Left ventricle myocardium inferior (tissue), 1 donor: ENCODE results near the gene ACAN. TPM values are rescaled to one million over a fixed set of nuclear protein-coding genes. Genes with fewer than 3 reads are reported as not detected.

ENCODE experiments used
- DNase-seq: peaks from one replicate; pipeline ENCODE4 v3.0.0-alpha.2; 2020
- H3K27ac ChIP-seq: fragments of 200-600 bp; replicated peaks from 2 replicates; pipeline ENCODE4 v1.8.0; 2021
- H3K27me3 ChIP-seq: fragments of 200-600 bp; 2 replicates; pipeline ENCODE4 v1.8.0; 2021; ENCODE audit warnings: low read depth
- H3K36me3 ChIP-seq: fragments of 200-600 bp; 2 replicates; pipeline ENCODE4 v1.8.0; 2021
- H3K4me1 ChIP-seq: fragments of 200-600 bp; 2 replicates; pipeline ENCODE4 v1.8.0; 2021
- H3K4me3 ChIP-seq: fragments of 200-600 bp; 2 replicates; pipeline ENCODE4 v1.8.0; 2021; ENCODE audit warnings: mild to moderate bottlenecking, moderate library complexity
- H3K9me3 ChIP-seq: fragments of 200-600 bp; replicated peaks from 2 replicates; pipeline ENCODE4 v1.8.0; 2021
- intact Hi-C: fragments of 100-400 bp; cut with micrococcal nuclease; formaldehyde crosslinking; loops from one replicate; pipeline ENCODE4 v1.11.0; 2022
- total RNA-seq: library from RNA; stranded (reverse); fragmentation: NEBNext Ultra II Directional; extraction: Animal tissue kit (Norgen Biotek cat#: 25700); gene quantifications from one replicate; pipeline ENCODE4 v1.2.1, GENCODE V29; 2021
- TF ChIP-seq, protein P1 (sequence below): fragments of 200-600 bp; IDR thresholded peaks from 2 replicates; pipeline ENCODE4 v1.8.0; 2021; ENCODE audit warnings: antibody characterized with exemption, mild to moderate bottlenecking, borderline replicate concordance
- donor health status: DM: no; HTN: yes; CAD: no; lungs with severe emphysema.

Gene ACAN
- total RNA-seq, 1 donor from 2014 or later = not detected

DNA sequence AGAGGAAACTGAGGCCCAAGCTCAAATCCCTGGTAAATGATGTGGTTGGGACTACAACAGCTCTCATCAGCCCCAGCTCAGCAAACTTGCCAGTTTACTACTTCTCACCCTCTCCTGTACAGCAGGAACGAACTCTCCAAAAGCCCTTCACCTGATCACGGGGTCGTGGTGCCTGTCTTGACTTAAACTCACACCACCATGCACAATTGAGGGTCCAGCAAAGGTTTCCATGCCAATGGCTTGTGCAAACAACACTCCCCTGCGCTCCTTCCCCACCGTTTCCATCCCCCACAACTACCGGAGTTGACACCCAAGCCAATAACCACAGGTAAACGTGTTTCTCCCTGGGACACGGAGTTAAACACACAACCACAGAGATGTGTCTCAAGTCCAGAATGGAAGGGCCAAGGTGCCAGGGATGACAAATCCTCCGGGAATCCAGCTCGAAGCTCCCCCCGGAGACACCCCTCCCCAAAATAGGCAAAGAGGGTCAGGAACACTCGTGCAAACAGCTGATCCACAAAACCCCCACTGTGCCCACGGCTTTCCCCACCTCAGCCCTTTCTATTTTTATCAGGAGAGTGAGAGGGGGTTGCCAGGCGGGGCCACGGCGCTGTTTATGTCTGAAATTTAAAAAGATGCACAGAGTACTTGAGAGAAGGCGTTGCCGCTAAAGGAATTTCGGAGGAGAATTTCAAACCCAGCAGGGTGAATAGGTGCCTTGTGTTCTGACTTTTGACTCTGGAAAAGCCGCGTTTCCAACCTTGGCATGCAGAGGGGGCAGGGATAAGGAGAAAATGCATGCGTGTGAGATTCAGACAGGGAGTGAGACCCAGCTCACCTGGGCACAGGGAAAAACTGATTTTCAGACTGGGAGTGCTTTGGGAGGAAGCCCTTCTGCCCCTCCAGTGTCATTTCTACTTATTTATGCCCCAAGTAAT lies 10.6 kb upstream of the ACAN start:
- TF ChIP-seq, protein P1, sequence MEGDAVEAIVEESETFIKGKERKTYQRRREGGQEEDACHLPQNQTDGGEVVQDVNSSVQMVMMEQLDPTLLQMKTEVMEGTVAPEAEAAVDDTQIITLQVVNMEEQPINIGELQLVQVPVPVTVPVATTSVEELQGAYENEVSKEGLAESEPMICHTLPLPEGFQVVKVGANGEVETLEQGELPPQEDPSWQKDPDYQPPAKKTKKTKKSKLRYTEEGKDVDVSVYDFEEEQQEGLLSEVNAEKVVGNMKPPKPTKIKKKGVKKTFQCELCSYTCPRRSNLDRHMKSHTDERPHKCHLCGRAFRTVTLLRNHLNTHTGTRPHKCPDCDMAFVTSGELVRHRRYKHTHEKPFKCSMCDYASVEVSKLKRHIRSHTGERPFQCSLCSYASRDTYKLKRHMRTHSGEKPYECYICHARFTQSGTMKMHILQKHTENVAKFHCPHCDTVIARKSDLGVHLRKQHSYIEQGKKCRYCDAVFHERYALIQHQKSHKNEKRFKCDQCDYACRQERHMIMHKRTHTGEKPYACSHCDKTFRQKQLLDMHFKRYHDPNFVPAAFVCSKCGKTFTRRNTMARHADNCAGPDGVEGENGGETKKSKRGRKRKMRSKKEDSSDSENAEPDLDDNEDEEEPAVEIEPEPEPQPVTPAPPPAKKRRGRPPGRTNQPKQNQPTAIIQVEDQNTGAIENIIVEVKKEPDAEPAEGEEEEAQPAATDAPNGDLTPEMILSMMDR = no peak
- Histone ChIP-seq H3K27ac (no peak overlapping the region), H3K9me3 (no peaks in the 10 kb centered on the region), H3K4me3 (no peak overlapping the region), H3K36me3 (no peaks in the 10 kb centered on the region), H3K27me3 (peaks cover 82% of the 10 kb centered on the region), H3K4me1 (no peaks in the 10 kb centered on the region)
- DNase-seq = no peak
- intact Hi-C loops = no loop called here

DNA sequence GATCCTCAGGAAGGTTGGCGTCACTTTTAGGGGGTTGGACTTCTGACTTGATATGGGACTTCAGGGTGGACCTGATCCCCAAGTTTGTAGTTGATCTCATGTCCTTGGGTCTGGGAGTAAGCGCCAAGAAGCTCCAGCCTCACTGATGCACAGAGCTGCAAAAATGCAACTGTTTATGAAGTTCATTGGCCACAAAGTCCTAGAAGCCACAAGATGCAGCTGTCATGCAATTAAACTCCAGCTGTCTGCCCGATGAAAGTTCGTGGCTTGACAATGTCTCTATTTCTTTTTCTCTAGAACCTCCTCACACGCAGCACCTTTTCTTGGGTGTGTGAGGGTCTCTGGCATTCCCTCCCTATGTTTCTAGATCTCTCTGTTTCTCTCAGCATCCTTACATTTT lies 9.2 kb upstream of the ACAN start:
- DNase-seq = no peak
- Histone ChIP-seq H3K4me3 (no peak overlapping the region), H3K4me1 (no peaks in the 10 kb centered on the region), H3K36me3 (no peaks in the 10 kb centered on the region), H3K9me3 (no peaks in the 10 kb centered on the region), H3K27ac (no peak overlapping the region), H3K27me3 (peaks cover 96% of the 10 kb centered on the region)
- intact Hi-C loops = no loop called here
- TF ChIP-seq, protein P1 = no peak

DNA sequence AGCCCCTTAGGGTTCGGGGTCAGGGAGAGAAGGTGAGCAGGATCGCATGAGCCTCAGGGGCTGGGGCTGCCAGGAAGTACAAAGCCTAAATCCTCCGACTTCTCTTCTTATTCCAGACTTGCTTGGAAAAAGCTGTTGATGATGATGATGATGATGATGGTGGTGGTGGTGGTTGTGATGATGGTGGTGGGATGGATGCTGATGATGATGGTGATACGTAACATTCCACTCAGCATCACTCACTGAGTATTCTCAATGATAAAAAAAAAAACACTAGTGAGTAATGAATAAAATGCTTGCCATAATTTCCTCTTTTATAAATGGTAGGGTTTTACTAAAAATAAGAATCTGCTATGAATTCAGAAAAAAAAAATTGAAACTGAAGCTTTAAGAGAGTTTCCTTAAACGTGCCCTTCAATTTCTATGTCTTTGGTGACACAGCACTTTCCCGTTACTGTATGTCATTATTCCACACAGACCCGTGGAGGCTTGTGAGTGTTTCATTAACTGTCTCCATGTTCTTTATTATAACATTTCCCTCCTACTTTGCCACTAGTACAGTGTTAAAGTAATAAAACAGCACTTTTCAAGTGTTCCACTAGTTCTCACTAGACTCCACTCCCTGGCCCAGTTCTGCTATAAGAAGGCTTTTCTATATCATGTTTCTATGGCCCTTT lies 5.4 kb upstream of the ACAN start:
- H3K4me1 ChIP-seq = peaks cover 2% of the 10 kb centered on the region
- no peak overlapping the region for H3K4me3 ChIP-seq
- no peaks in the 10 kb centered on the region for H3K36me3 ChIP-seq
- TF ChIP-seq, protein P1 = no peak
- DNase-seq = no peak
- intact Hi-C loops = no loop called here
- peaks cover 100% of the 10 kb centered on the region for H3K27me3 ChIP-seq
- H3K27ac ChIP-seq = no peak overlapping the region
- H3K9me3 ChIP-seq = no peaks in the 10 kb centered on the region

GRCh38 chr15:88799341-88799740 lies 3.9 kb upstream of the ACAN start:
- H3K27me3 ChIP-seq = peaks cover 100% of the 10 kb centered on the region
- H3K36me3 ChIP-seq = no peaks in the 10 kb centered on the region
- DNase-seq = no peak
- intact Hi-C loops = no loop called here
- no peak overlapping the region for H3K27ac ChIP-seq
- no peak overlapping the region for H3K4me3 ChIP-seq
- H3K9me3 ChIP-seq = no peaks in the 10 kb centered on the region
- TF ChIP-seq, protein P1 = no peak
- peaks cover 11% of the 10 kb centered on the region for H3K4me1 ChIP-seq

DNA sequence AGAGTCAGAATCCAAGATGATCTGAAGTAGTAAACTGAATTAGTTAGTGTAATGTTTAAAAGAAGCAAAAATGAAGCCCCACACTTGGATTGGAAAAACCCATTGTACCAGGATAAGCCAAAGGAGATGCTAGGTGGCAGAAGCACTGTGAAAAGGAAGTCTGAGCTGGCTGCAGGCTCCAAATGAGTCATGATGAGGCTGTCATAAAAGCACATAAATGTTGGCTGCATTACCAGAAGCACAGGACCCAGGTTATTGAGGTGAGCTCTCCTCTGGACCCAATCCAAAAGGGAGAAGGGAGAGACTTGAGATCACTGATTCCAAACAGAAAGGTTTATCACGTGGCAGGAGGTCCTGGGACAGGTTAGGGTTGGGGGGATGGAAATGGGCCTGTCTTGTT lies 3.2 kb upstream of the ACAN start:
- no peaks in the 10 kb centered on the region for H3K9me3 ChIP-seq
- intact Hi-C loops = no loop called here
- H3K27me3 ChIP-seq = peaks cover 100% of the 10 kb centered on the region

More for the DNA sequence above, 3.2 kb upstream of the ACAN start:
- H3K27ac ChIP-seq = no peak overlapping the region
- TF ChIP-seq, protein P1 = no peak
- no peaks in the 10 kb centered on the region for H3K36me3 ChIP-seq
- H3K4me3 ChIP-seq = no peak overlapping the region
- peaks cover 11% of the 10 kb centered on the region for H3K4me1 ChIP-seq
- no peak for DNase-seq
